ENCODE data around the gene OR52E6. TPM values are rescaled to one million over a fixed set of nuclear protein-coding genes. Genes with fewer than 3 reads are reported as not detected.

Gene OR52E6
- total RNA-seq, 1 donor from 2014 or later: not detected

- DNase-seq (ENCODE audit: low read depth, low spot score): no peak
Observed at GRCh38 chr11:5803982-5804381, 37.7 kb downstream of the OR52E6 start.

DNA sequence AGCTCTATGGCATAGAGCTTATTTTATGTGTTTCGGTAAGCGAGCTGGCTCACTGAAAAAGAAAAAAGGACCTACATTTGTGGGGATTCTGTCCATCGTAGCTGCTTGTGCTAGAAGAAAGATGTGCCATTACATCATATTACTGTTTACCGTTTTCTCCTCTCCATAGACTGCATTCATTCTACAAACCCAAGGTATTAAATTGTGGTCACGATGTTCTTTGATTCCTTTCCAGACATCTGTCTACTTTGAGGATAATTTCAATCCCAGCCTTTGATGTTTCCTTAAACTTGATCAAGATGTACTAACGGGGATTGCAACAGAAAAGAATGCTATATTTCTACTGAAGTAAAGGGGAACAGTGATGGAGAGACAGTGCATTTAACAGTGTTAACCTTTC lies 45.2 kb downstream of the OR52E6 start:
- no peak for DNase-seq (ENCODE audit: low read depth, low spot score)

DNA sequence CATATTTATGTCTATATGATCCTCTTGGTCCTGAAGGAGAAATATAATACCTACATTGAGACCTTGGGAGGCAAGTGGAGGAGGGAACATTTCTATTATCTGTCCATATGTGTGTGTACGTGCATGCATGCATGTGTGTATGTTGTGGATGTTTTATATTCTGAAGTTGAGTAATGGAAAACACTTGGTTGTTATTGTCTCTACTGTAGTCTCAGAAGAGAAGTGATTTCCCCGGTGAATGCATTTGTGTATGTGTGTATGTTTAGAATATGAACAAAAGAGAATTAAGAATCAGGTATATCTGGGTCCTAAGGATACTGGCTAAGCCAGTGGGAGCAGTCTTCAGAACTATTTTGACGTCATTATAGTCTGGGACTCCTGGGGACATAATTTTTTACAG lies 50.5 kb downstream of the OR52E6 start, which contains the start of gene OR52N1:
TSS of gene OR52N1 (minus strand) at position 101 of the 400 bp plus-strand sequence. CDS start 2,449 bp downstream, outside the sequence.
- DNase-seq (ENCODE audit: low read depth, low spot score): no peak

Other genes starting within 250 kb of the OR52E6 start
- gene TRIM6, start 245.3 kb downstream of the OR52E6 start, total RNA-seq: 2.0 TPM in 2 replicates
- 11.3 and 12.9 TPM in 2 replicates for gene TRIM34, start 216.9 kb downstream of the OR52E6 start, total RNA-seq
- 56.6 and 77.9 TPM in 2 replicates for gene TRIM5, start 156.8 kb downstream of the OR52E6 start, total RNA-seq
- gene TRIM22, start 152.1 kb downstream of the OR52E6 start, total RNA-seq: 116 and 129 TPM in 2 replicates
- not detected in 2 replicates for gene OR56B1, start 105.4 kb downstream of the OR52E6 start, total RNA-seq
- gene OR52N4, start 87.7 kb downstream of the OR52E6 start, total RNA-seq: not detected in 2 replicates
- gene OR52N5, start 58.5 kb downstream of the OR52E6 start, total RNA-seq: not detected in 2 replicates
- not detected in 2 replicates for gene OR52N1, start 50.6 kb downstream of the OR52E6 start, total RNA-seq
- not detected in 2 replicates for gene OR52N2, start 33.0 kb downstream of the OR52E6 start, total RNA-seq
- gene OR52E8, start 15.8 kb upstream of the OR52E6 start, total RNA-seq: not detected in 2 replicates
- not detected in 2 replicates for gene OR52E4, start 38.7 kb upstream of the OR52E6 start, total RNA-seq
- not detected in 2 replicates for gene OR52E5, start 51.3 kb upstream of the OR52E6 start, total RNA-seq
- not detected in 2 replicates for gene OR56A3, start 100.4 kb upstream of the OR52E6 start, total RNA-seq
- gene OR56A5, start 126.6 kb upstream of the OR52E6 start, total RNA-seq: not detected in 2 replicates
- gene OR52L1, start 145.1 kb upstream of the OR52E6 start, total RNA-seq: not detected in 2 replicates
- gene OR56A4, start 165.0 kb upstream of the OR52E6 start, total RNA-seq: not detected in 2 replicates
- not detected in 2 replicates for gene OR56A1, start 188.9 kb upstream of the OR52E6 start, total RNA-seq